22Rv1 (cell line): ENCODE results near the gene ICAM5.

Experiments used
- H3K27ac ChIP-seq: fragments of 450-650 bp; 2 replicates; pipeline ENCODE4 v1.5.1; 2017
- CTCF ChIP-seq: fragments of 450-650 bp; IDR thresholded peaks from 2 replicates; pipeline ENCODE4 v1.5.1; 2017; ENCODE audit warnings: mild to moderate bottlenecking
- ZFX ChIP-seq: fragments of 450-650 bp; IDR thresholded peaks from 2 replicates; pipeline ENCODE4 v1.6.1; 2017; ENCODE audit warnings: antibody characterized with exemption, borderline replicate concordance

Gene ICAM5

GRCh38 chr19:10290876-10291553, 1.3 kb downstream of the ICAM5 start:
- TF ChIP-seq CTCF (no peak), ZFX (no peak)
- peak overlapping the region; percentile 87 for H3K27ac ChIP-seq

GRCh38 chr19:10291554-10292205, 1.9 kb downstream of the ICAM5 start:
- no peak for TF ChIP-seq ZFX
- TF ChIP-seq CTCF = no peak
- H3K27ac ChIP-seq = peak overlapping the region; percentile 87

GRCh38 chr19:10292206-10292788, 2.5 kb downstream of the ICAM5 start:
- TF ChIP-seq ZFX (no peak), CTCF (no peak)
- H3K27ac ChIP-seq = peak overlapping the region; percentile 87

- no peak for TF ChIP-seq CTCF
- TF ChIP-seq ZFX = no peak
- no peak overlapping the region for H3K27ac ChIP-seq
Measured at GRCh38 chr19:10292789-10293636, 3.3 kb downstream of the ICAM5 start.

GRCh38 chr19:10293637-10294367, 4.0 kb downstream of the ICAM5 start:
- TF ChIP-seq CTCF (no peak), ZFX (no peak)

GRCh38 chr19:10294368-10294697, 4.6 kb downstream of the ICAM5 start:
- TF ChIP-seq ZFX = no peak
- no peak for TF ChIP-seq CTCF
- no peak overlapping the region for H3K27ac ChIP-seq

More at GRCh38 chr19:10293637-10294367, 4.0 kb downstream of the ICAM5 start:
- no peak overlapping the region for H3K27ac ChIP-seq
